Motor neuron (in vitro differentiated cells): ENCODE results near the gene ZNF562. TPM values are rescaled to one million over a fixed set of nuclear protein-coding genes. Genes with fewer than 3 reads are reported as not detected.
"Not testable (repeated sequence)": the region's sequence is repeated elsewhere in the genome, so short reads cannot be mapped to it uniquely, and the experiment has no call there.

Experiments
- ATAC-seq, 8 experiments: fragments of 200-7000 bp; cut with Tn5 transposase; replicated peaks in 6 of 8; 2 replicates each; pipeline ENCODE4 v1.8.0; 2021; ENCODE audit warnings: mild to moderate bottlenecking in 8 of 8, moderate library complexity in 8 of 8
- H3K27ac ChIP-seq, 2 donors: fragments of 250-450 bp; sonication (Bioruptor Pico); 2 replicates each; pipeline ENCODE4 v1.9.0; 2021; ENCODE audit warnings: antibody characterized with exemption in 2 of 2, mild to moderate bottlenecking in 2 of 2, moderate library complexity in 1 of 2
- H3K4me1 ChIP-seq, 2 donors: fragments of 250-450 bp; sonication (Bioruptor Pico); replicated peaks in 1 of 2; 2 replicates each; pipeline ENCODE4 v1.6.1; 2021; ENCODE audit warnings: antibody characterized with exemption in 2 of 2, mild to moderate bottlenecking in 2 of 2, moderate library complexity in 1 of 2
- H3K4me3 ChIP-seq, 5 donors: fragments of 250-450 bp; sonication (Bioruptor Pico); 2 replicates each; pipeline ENCODE4 v1.9.0; 2021; ENCODE audit warnings: antibody characterized with exemption in 5 of 5, mild to moderate bottlenecking in 5 of 5, moderate library complexity in 4 of 5
- WGBS, 10 experiments: fragments of 450-650 bp; shearing (Covaris generic); methylation state at CpG; one replicate each; pipeline ENCODE4 v1.0.0; 2022; 5-methylcytosine and 5-hydroxymethylcytosine counted together
- in situ Hi-C, 9 experiments: fragments of 400-800 bp; cut with MboI; loops; one replicate each; pipeline ENCODE4 v1.15.0; 2021; ENCODE audit warnings: low sequenced_read_pairs in 9 of 9, low pct_unique_long_range_greater_than_20kb in 2 of 9; ENCODE audit not compliant: unreplicated experiment in 9 of 9
- total RNA-seq, 8 experiments: library from RNA; unstranded; fragments of 300-600 nt; gene quantifications; 2 replicates each; pipeline versions ENCODE4 v1.2.3 to v1.2.4, GENCODE V29; 2022

ZNF562 gene
- total RNA-seq = 10 to 100 TPM; 20.6 to 39.4 (median 28.1) TPM

GRCh38 chr19:9674663-9675357, at the start of gene ZNF562:
Gene ZNF562, minus strand, starts transcription at chr19:9675100. Its CDS starts 14,356 bp downstream, at chr19:9660744.
- ATAC-seq = peak; percentile 94 to 98 (median 97)
- WGBS, 10 experiments = 0 to 52% (median 36%) methylated on average over 2 to 16 of the region's 42 CpGs; no CpG with 5 or more reads in 2 of the 10 experiments
- H3K27ac ChIP-seq = peak within 1 kb of the TSS; percentile 97 to 98
- H3K4me3 ChIP-seq = peak within 1 kb of the TSS; percentile 52 to 90 (median 82)
- peaks cover 4 to 10% of the 10 kb centered on the region in 2 donors for H3K4me1 ChIP-seq
- in situ Hi-C loops = loop anchor here in 1 of 9 experiments (25.0 kb wide), 1 partner anchor 87 kb away; the partner anchor contains the start of gene ZNF846

GRCh38 chr19:9724157-9724556, 49.3 kb upstream of the ZNF562 start:
- no peak overlapping the region for H3K27ac ChIP-seq
- in situ Hi-C loops = no loop called here
- ATAC-seq = no peak
- H3K4me3 ChIP-seq = no peak overlapping the region
- H3K4me1 ChIP-seq = no peaks in the 10 kb centered on the region
- 13 to 93% (median 55%) methylated on average over 1 to 4 of the region's 4 CpGs; no CpG with 5 or more reads in 2 of the 10 experiments for WGBS, 10 experiments

- Histone ChIP-seq H3K27ac (no peak overlapping the region), H3K4me3 (no peak overlapping the region), H3K4me1 (no peaks in the 10 kb centered on the region)
- ATAC-seq = peak in 4 of 8 experiments; percentile 34 to 63 (median 46)
- in situ Hi-C loops = no loop called here
- WGBS, 10 experiments = 0 to 80% (median 59%) methylated on average over 1 to 6 of the region's 6 CpGs
These were observed 47.0 kb upstream of the ZNF562 start for GRCh38 chr19:9721861-9722260.

- in situ Hi-C loops = no loop called here
- 20 to 86% (median 42%) methylated on average over 1 to 2 of the region's 4 CpGs; no CpG with 5 or more reads in 5 of the 10 experiments for WGBS, 10 experiments
- no peak for ATAC-seq
- Histone ChIP-seq H3K4me3 (no peak overlapping the region), H3K27ac (no peak overlapping the region), H3K4me1 (no peaks in the 10 kb centered on the region)
These were observed 45.6 kb upstream of the ZNF562 start for GRCh38 chr19:9720541-9720940.

- H3K27ac ChIP-seq = no peak overlapping the region
- H3K4me3 ChIP-seq = no peak overlapping the region
- WGBS, 10 experiments = 0 to 86% (median 85%) methylated on average over 1 to 3 of the region's 3 CpGs; no CpG with 5 or more reads in 5 of the 10 experiments
- no peak for ATAC-seq
- in situ Hi-C loops = no loop called here
- no peaks in the 10 kb centered on the region for H3K4me1 ChIP-seq
These were observed 36.9 kb upstream of the ZNF562 start for GRCh38 chr19:9711815-9712214.

GRCh38 chr19:9709305-9709704, 34.4 kb upstream of the ZNF562 start:
- no peaks in the 10 kb centered on the region for H3K4me1 ChIP-seq
- ATAC-seq = no peak
- no peak overlapping the region for H3K27ac ChIP-seq
- in situ Hi-C loops = no loop called here
- no peak overlapping the region for H3K4me3 ChIP-seq
- 0 to 60% (median 0%) methylated on average over 1 of the region's 1 CpG; no CpG with 5 or more reads in 4 of the 10 experiments for WGBS, 10 experiments

- no peak for ATAC-seq
- H3K4me3 ChIP-seq = no peak overlapping the region
- 30 to 100% (median 66%) methylated on average over 1 to 4 of the region's 6 CpGs; no CpG with 5 or more reads in 2 of the 10 experiments for WGBS, 10 experiments
- no peaks in the 10 kb centered on the region for H3K4me1 ChIP-seq
- H3K27ac ChIP-seq = no peak overlapping the region
- in situ Hi-C loops = no loop called here
These were observed 30.9 kb upstream of the ZNF562 start for GRCh38 chr19:9705836-9706235.

- H3K4me3 ChIP-seq = no peak overlapping the region
- in situ Hi-C loops = no loop called here
- 0 to 100% (median 74%) methylated on average over 1 to 5 of the region's 6 CpGs; no CpG with 5 or more reads in 2 of the 10 experiments for WGBS, 10 experiments
- no peak overlapping the region for H3K27ac ChIP-seq
- no peak for ATAC-seq
- no peaks in the 10 kb centered on the region for H3K4me1 ChIP-seq
These were observed 27.3 kb upstream of the ZNF562 start for GRCh38 chr19:9702186-9702585.

GRCh38 chr19:9700229-9700981, 25.5 kb upstream of the ZNF562 start:
- WGBS, 10 experiments = 0 to 100% (median 80%) methylated on average over 1 to 19 of the region's 22 CpGs; no CpG with 5 or more reads in 1 of the 10 experiments
- Histone ChIP-seq H3K4me3 (no peak overlapping the region), H3K27ac (no peak overlapping the region), H3K4me1 (no peaks in the 10 kb centered on the region)
- in situ Hi-C loops = no loop called here
- ATAC-seq = no peak

- H3K27ac ChIP-seq, in situ Hi-C loops, H3K4me3 ChIP-seq, H3K4me1 ChIP-seq, ATAC-seq: not testable (repeated sequence)
- 17 to 100% (median 59%) methylated on average over 1 to 2 of the region's 4 CpGs; no CpG with 5 or more reads in 4 of the 10 experiments for WGBS, 10 experiments
These were observed 15.4 kb upstream of the ZNF562 start for GRCh38 chr19:9690301-9690700.

- H3K27ac ChIP-seq, H3K4me1 ChIP-seq, in situ Hi-C loops, ATAC-seq, H3K4me3 ChIP-seq: not testable (repeated sequence)
- no CpG with 5 or more reads among the region's 30 CpGs for WGBS, 10 experiments
These were observed 5.1 kb upstream of the ZNF562 start for GRCh38 chr19:9679996-9680395.

GRCh38 chr19:9675358-9675901, 530 bp upstream of the ZNF562 start:
- Histone ChIP-seq H3K4me1 (peaks cover 4 to 10% of the 10 kb centered on the region in 2 donors), H3K27ac (peak overlapping the region; percentile 97 to 98), H3K4me3 (peak overlapping the region; percentile 52 to 90 (median 82))
- in situ Hi-C loops = not testable (repeated sequence)
- peak in 6 of 8 experiments; percentile 49 to 87 (median 82) for ATAC-seq
- WGBS, 10 experiments = 10 to 100% (median 80%) methylated on average over 2 to 9 of the region's 20 CpGs; no CpG with 5 or more reads in 2 of the 10 experiments
